HS-27A (cell line): ENCODE results near the gene PRDM16.

Experiments used
- DNase-seq: peaks from one replicate; pipeline ENCODE4 v3.0.0-alpha.2; 2012; ENCODE audit warnings: low read depth, missing footprints

PRDM16 gene

GRCh38 chr1:3339856-3340255 lies 270.9 kb downstream of the PRDM16 start:
- no peak for DNase-seq

GRCh38 chr1:3340548-3341235 lies 271.7 kb downstream of the PRDM16 start:
- no peak for DNase-seq

GRCh38 chr1:3341236-3341994 lies 272.4 kb downstream of the PRDM16 start:
- no peak for DNase-seq

- DNase-seq = no peak
Measured at GRCh38 chr1:3342960-3343359, 274.0 kb downstream of the PRDM16 start.

GRCh38 chr1:3344395-3344794 lies 275.4 kb downstream of the PRDM16 start:
- DNase-seq = no peak

GRCh38 chr1:3345792-3346191 lies 276.8 kb downstream of the PRDM16 start:
- no peak for DNase-seq

GRCh38 chr1:3346478-3346877 lies 277.5 kb downstream of the PRDM16 start:
- DNase-seq = no peak

GRCh38 chr1:3347257-3348020 lies 278.4 kb downstream of the PRDM16 start:
- no peak for DNase-seq

GRCh38 chr1:3348196-3348865 lies 279.3 kb downstream of the PRDM16 start:
- no peak for DNase-seq

- DNase-seq = no peak
Measured at GRCh38 chr1:3349161-3349967, 280.4 kb downstream of the PRDM16 start.

GRCh38 chr1:3349968-3350299 lies 280.9 kb downstream of the PRDM16 start:
- no peak for DNase-seq

GRCh38 chr1:3350506-3351261 lies 281.7 kb downstream of the PRDM16 start:
- DNase-seq = no peak

GRCh38 chr1:3351449-3352298 lies 282.7 kb downstream of the PRDM16 start:
- no peak for DNase-seq

- DNase-seq = no peak
Measured at GRCh38 chr1:3352299-3352951, 283.4 kb downstream of the PRDM16 start.

- DNase-seq = no peak
Measured at GRCh38 chr1:3352952-3353331, 283.9 kb downstream of the PRDM16 start.

- DNase-seq = no peak
Measured at GRCh38 chr1:3353876-3354275, 284.9 kb downstream of the PRDM16 start.

GRCh38 chr1:3355089-3355488 lies 286.1 kb downstream of the PRDM16 start:
- DNase-seq = no peak

- DNase-seq = no peak
Measured at GRCh38 chr1:3355894-3356826, 287.2 kb downstream of the PRDM16 start.
